Progenitor cell of endocrine pancreas (in vitro differentiated cells): ENCODE results near the gene PLIN5. TPM values are rescaled to one million over a fixed set of nuclear protein-coding genes. Genes with fewer than 3 reads are reported as not detected.

Experiments
- DNase-seq: peaks from one replicate; pipeline ENCODE4 v3.0.0; 2021; ENCODE audit warnings: low spot score; ENCODE audit not compliant: unreplicated experiment
- H3K27ac Mint-ChIP-seq: 2 replicates; pipeline ENCODE4 v1.8.0; 2021; ENCODE audit warnings: mild to moderate bottlenecking, moderate library complexity, mixed read lengths
- H3K27me3 Mint-ChIP-seq: 2 replicates; pipeline ENCODE4 v1.8.0; 2021; ENCODE audit warnings: mixed read lengths
- H3K36me3 Mint-ChIP-seq: 2 replicates; pipeline ENCODE4 v1.8.0; 2022; ENCODE audit warnings: mixed read lengths; ENCODE audit not compliant: insufficient read depth
- H3K4me1 Mint-ChIP-seq: 2 replicates; pipeline ENCODE4 v1.8.0; 2021; ENCODE audit warnings: low read depth, mixed read lengths
- H3K4me3 Mint-ChIP-seq: 2 replicates; pipeline ENCODE4 v1.8.0; 2021; ENCODE audit warnings: low read depth, mild to moderate bottlenecking, moderate library complexity, mixed read lengths
- H3K9me3 Mint-ChIP-seq: 2 replicates; pipeline ENCODE4 v1.8.0; 2021; ENCODE audit warnings: low read depth, mixed read lengths
- CTCF ChIP-seq: fragments of 200-600 bp; sonication (generic); IDR thresholded peaks from one replicate; pipeline ENCODE4 v1.5.0; 2021; ENCODE audit warnings: antibody characterized with exemption, mild to moderate bottlenecking; ENCODE audit not compliant: unreplicated experiment
- total RNA-seq: library from RNA; stranded (reverse); gene quantifications from 2 replicates; pipeline ENCODE4 v1.2.1, GENCODE V29; 2021

The PLIN5 gene
- total RNA-seq, 1 donor from 2014 or later, result 8.1 TPM

GRCh38 chr19:4516939-4517300 is 18.1 kb downstream of the PLIN5 start:
- H3K27ac Mint-ChIP-seq, result no peak overlapping the region
- H3K4me1 Mint-ChIP-seq, result no peaks in the 10 kb centered on the region
- H3K36me3 Mint-ChIP-seq, result no peaks in the 10 kb centered on the region
- H3K9me3 Mint-ChIP-seq, result no peaks in the 10 kb centered on the region
- peaks cover 17% of the 10 kb centered on the region for H3K27me3 Mint-ChIP-seq
- H3K4me3 Mint-ChIP-seq, result no peak overlapping the region
- no peak for TF ChIP-seq CTCF
- DNase-seq, result no peak

DNA sequence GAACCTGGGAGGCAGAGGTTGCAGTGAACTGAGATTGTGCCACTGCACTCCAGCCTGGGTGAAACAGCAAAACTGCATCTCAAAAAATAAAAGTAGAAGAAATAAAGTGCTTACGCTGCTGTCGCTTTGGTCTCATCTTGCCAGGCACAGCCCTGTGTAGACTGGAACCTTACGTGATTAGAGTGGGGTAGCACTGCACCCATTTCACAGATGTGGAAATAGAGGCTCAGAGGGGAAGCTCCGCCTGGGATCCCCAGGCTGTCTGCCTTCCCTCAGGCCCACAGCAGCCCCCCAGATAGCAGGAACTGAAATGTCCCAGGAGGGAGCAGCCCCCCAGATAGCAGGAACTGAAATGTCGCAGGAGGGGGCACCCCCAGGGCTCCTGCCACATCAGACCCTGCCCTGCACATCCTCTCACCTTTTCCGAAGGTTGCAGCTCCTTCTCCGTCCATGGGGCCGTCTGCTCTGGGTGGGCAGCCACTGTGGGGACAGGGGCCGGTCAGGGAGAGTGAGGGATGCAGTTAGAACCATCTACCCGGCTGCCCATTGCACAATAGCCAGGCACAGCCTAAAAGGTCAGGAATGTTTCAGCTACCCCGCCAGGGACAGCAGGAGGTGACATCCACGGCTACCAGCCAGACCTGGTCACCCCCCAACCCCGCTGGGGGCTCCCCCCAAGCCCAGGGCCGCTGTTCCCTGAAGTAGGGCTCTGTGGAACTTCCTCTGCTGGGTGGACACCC is 18.7 kb downstream of the PLIN5 start:
- no peaks in the 10 kb centered on the region for H3K36me3 Mint-ChIP-seq
- H3K9me3 Mint-ChIP-seq, result no peaks in the 10 kb centered on the region
- H3K27me3 Mint-ChIP-seq, result peaks cover 14% of the 10 kb centered on the region
- H3K4me3 Mint-ChIP-seq, result no peak overlapping the region
- H3K27ac Mint-ChIP-seq, result no peak overlapping the region
- H3K4me1 Mint-ChIP-seq, result no peaks in the 10 kb centered on the region
- no peak for DNase-seq
- no peak for TF ChIP-seq CTCF

DNA sequence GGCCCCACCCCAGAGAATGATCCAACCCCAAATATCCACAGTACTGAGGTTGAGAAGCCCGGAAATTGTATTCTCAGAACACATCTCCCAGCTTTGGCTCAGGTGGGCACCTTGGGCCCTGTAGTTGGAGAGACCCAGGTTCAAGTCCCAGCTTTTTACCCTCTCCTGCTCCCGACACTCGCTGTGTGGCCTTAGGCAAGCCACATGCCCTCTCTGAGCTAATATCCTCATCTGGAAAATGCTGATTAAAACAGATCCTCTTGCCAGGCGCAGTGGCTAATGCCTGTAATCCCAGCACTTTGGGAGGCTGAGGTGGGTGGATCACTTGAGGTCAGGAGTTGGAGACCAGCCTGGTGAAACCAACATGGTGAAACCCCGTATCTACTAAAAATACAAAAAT is 19.3 kb downstream of the PLIN5 start:
- DNase-seq, result no peak
- Mint-ChIP-seq H3K36me3 (no peaks in the 10 kb centered on the region), H3K4me3 (no peak overlapping the region), H3K9me3 (no peaks in the 10 kb centered on the region), H3K27ac (no peak overlapping the region), H3K27me3 (peaks cover 9% of the 10 kb centered on the region), H3K4me1 (no peaks in the 10 kb centered on the region)
- TF ChIP-seq CTCF, result no peak

DNA sequence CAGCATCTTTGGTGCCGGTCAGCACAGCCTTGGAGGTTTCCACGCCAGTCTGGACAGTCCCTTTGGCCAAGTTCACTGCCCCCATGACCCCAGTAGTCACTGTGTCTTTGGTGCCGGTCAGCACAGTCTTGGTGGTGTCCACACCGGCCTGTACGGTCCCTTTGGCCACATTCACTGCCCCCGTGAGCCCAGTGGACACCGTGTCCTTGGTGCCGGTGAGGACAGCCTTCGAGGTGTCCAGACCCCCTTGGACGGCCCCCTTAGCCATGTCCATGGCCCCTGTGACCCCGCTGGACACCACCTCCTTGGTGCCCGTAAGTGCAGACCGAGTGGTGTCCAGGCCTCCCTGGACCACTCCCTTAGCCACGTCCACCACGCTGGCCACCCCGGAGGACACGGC is 21.8 kb downstream of the PLIN5 start:
- peaks cover 3% of the 10 kb centered on the region for H3K27me3 Mint-ChIP-seq
- no peak for DNase-seq
- H3K27ac Mint-ChIP-seq, result no peak overlapping the region
- no peaks in the 10 kb centered on the region for H3K4me1 Mint-ChIP-seq
- no peak overlapping the region for H3K4me3 Mint-ChIP-seq
- TF ChIP-seq CTCF, result no peak
- no peaks in the 10 kb centered on the region for H3K9me3 Mint-ChIP-seq
- no peaks in the 10 kb centered on the region for H3K36me3 Mint-ChIP-seq

GRCh38 chr19:4512070-4512469 is 23.0 kb downstream of the PLIN5 start:
- no peak for DNase-seq
- Mint-ChIP-seq H3K27me3 (peaks cover 3% of the 10 kb centered on the region), H3K4me1 (no peaks in the 10 kb centered on the region)

More at GRCh38 chr19:4512070-4512469, 23.0 kb downstream of the PLIN5 start:
- Mint-ChIP-seq H3K9me3 (no peaks in the 10 kb centered on the region), H3K4me3 (no peak overlapping the region), H3K36me3 (no peaks in the 10 kb centered on the region), H3K27ac (no peak overlapping the region)
- TF ChIP-seq CTCF, result no peak
